GM18951 (cell line): ENCODE data around the gene CREG2.
A peak's percentile ranks its signal among the peaks of the same experiment; 100 is the strongest.

Experiments
- POLR2A ChIP-seq: IDR thresholded peaks from 4 replicates; pipeline ENCODE4 v1.6.1; 2011; ENCODE audit warnings: mild to moderate bottlenecking; ENCODE audit not compliant: insufficient read length, insufficient read depth; ENCODE audit errors: extremely low read depth
- in situ Hi-C: fragments of 300-500 bp; cut with MboI; formaldehyde crosslinking; loops from one replicate; pipeline ENCODE4 v1.12.0; 2022; ENCODE audit warnings: low sequenced_read_pairs, mixed read lengths, inconsistent platforms; ENCODE audit not compliant: unreplicated experiment

CREG2 gene

DNA sequence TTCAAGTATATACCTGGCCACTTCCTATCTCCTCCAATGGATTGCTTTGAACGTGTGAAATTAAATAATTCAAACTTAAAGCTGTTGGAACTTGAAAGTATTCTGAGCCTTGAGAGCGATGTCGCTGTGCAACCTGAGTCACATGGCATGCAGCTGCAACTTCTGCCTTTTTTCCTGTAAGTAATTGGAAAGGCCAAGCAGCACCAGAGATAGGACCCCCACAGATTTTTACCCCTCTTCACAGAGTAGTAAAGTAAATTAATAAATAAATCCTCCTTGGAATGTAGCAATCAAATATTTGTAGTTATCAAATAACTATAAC, 75.6 kb downstream of the CREG2 start:
- TF ChIP-seq POLR2A = no peak
- in situ Hi-C loops = no loop called here

GRCh38 chr2:101310834-101311695, 76.2 kb downstream of the CREG2 start:
- no peak for TF ChIP-seq POLR2A
- in situ Hi-C loops = no loop called here

GRCh38 chr2:101310090-101310833, 77.0 kb downstream of the CREG2 start:
- in situ Hi-C loops = no loop called here
- TF ChIP-seq POLR2A = no peak

DNA sequence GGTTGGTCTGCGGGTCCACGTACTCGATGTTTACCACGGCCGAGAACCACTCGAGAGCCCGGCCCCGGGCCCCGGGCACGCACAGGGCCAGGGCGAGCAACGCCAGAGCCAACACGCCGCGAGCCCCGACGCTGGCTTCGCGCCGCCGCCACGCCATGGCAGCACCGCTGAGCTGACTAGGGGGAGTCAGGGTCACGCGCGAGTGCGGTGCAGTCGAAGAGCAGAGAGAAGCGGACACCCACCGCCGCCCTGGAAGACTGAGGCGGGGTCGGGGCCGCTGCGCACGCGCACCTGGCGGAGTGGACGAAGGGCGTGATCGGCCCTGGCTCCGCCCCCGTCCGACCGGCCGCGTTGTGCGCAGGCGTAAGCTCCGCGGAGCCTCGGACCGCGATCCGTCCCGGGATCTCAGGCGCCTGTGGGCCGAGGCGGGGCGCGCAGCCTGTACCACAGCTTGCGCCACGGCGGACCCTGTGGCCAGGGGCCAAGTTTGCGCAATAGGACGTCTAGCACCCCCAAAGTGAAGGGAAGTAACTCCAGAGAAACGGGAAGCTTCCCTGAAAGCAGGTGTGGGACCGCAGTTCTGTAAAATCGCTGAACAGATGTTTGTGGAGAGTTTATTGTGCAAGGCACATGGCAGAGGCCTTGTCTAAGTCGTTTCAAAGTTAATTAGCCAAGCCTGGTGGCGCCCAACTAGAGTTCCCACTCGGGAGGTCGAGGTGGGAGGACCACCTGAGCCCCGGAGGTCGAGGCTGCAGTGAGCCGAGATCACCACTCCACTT, 78.7 kb downstream of the CREG2 start, which contains the start of gene RNF149:
RNF149 (minus strand) TSS at position 270 of the 779 bp plus-strand sequence; CDS start at position 157, 113 bp downstream.
- peak; percentile 88 for TF ChIP-seq POLR2A
- in situ Hi-C loops = no loop called here

DNA sequence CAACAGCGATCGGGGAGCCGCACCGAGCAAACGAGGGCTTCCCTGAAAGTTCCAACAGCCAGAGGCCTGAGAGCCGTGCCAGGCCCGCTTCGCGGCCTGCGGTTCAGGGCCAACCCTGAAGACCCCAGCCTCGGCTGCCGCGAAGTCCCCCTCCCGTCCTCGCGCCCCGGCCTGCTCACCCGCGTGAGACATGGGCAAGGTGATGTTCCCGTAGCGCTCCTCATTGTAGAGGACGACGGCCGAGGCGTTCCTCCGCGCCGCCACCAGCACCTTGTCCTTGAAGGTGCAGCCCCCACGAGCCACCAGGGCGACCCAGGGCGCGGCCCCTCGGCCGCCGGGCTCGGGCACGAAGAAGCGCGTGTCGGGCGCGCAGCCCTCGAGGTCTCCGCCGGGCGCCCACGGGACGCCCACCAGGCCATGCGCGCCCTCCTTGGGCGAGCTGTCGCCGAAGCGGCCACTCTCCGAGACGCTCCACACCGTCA, 79.3 kb downstream of the CREG2 start:
- in situ Hi-C loops = no loop called here
- TF ChIP-seq POLR2A = no peak

GRCh38 chr2:101307503-101307902, 79.8 kb downstream of the CREG2 start:
- in situ Hi-C loops = no loop called here
- no peak for TF ChIP-seq POLR2A

GRCh38 chr2:101306410-101306809, 80.9 kb downstream of the CREG2 start:
- in situ Hi-C loops = no loop called here
- TF ChIP-seq POLR2A = no peak

- in situ Hi-C loops = no loop called here
These were observed 81.7 kb downstream of the CREG2 start for GRCh38 chr2:101305492-101306078.

GRCh38 chr2:101305035-101305434, 82.3 kb downstream of the CREG2 start:
- in situ Hi-C loops = no loop called here
- TF ChIP-seq POLR2A = no peak

More at GRCh38 chr2:101305492-101306078, 81.7 kb downstream of the CREG2 start:
- TF ChIP-seq POLR2A = no peak

GRCh38 chr2:101303688-101304087, 83.6 kb downstream of the CREG2 start:
- in situ Hi-C loops = no loop called here
- no peak for TF ChIP-seq POLR2A

DNA sequence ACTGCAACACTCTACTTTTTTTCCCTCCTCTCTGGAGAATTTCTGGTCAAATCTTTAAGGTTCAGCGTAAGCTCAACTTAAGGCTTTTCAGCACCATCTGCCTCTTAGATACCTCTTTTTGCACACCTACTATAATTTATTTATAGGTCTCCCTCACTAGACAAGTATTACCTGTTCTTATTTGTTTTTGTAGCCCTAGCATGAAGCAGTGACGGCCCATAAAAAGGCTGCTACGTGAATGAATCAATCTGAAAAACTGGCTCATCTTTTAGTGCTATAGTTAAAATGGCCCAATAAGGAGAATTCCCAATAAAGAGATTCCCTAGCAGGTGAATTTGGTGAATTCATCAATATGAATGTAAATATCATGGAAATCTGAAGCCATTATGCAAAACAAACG, 85.3 kb downstream of the CREG2 start:
- in situ Hi-C loops = no loop called here
- no peak for TF ChIP-seq POLR2A

- in situ Hi-C loops = no loop called here
- TF ChIP-seq POLR2A = no peak
These were observed 86.5 kb downstream of the CREG2 start for GRCh38 chr2:101300836-101301235.

DNA sequence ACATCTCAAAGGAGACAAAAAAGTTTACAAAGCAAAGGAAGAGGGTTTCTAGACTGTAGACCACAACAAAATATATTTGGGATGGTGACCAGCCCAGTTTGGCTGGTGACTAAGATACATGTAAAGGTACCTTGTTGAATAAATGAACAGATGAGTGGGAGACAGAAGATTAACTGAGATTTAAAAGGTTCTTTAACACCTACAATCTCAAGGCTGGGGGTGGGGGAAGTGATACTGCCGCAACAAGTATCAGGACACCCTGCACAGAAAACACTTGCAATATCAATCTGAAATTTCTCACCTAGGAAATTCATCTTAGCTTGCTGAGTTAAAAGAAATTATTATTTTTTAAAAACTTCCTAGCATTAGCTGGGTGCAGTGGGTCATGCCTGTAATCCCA, 87.1 kb downstream of the CREG2 start:
- no peak for TF ChIP-seq POLR2A
- in situ Hi-C loops = no loop called here
